PC-9 (cell line): ENCODE measurements around the gene NEK7.

Experiments
- EZH2 ChIP-seq: fragments of 200-600 bp; sonication (generic); IDR thresholded peaks from 2 replicates; pipeline ENCODE4 v1.8.0; 2017; ENCODE audit warnings: antibody characterized with exemption, low read depth
- TF ChIP-seq, protein P1 (sequence below): fragments of 200-600 bp; sonication (generic); conservative IDR thresholded peaks from 2 replicates; pipeline ENCODE4 v1.6.1; 2017; ENCODE audit warnings: mixed run types, antibody characterized with exemption, mild to moderate bottlenecking, moderate library complexity

DNA sequence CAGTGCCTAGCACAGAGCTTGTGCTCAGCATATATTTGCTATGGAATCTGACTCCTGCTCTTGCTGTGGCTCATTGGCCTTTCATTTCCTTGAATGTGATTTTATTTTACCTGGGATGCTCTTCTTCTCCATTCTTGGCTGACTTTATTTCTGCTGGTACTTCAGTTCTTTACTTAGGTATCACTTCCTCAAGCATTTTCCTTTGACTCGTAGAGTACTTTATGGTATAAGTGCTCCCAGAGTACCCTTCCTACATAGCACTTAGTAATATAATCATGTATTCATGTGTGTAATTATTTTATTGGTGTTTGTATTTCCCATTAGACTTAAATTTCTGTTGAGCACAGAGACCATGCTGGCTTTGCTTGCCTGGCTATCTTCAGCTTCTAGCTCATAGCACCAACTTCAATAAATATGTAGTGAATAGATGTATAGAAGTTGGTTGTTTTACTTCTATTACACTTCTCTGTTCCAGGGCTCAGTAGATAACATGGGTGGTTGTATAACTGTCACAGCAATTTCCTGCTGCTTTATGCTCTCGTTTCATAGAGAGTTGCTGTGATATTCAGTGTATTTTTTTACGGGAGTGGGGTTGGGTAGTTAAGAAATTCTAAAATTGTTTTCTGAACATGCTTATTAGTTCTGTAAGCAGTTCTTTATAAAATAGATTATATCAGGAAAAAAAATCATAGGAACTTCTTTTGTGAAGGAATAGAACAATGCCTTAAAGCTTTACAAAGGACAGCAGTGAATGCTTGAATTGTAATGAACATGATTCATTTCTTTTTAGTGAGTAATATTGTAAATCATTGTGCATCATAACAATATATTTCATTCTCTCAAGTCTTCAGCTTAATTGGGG is 112.2 kb downstream of the NEK7 start:
- TF ChIP-seq, protein P1, sequence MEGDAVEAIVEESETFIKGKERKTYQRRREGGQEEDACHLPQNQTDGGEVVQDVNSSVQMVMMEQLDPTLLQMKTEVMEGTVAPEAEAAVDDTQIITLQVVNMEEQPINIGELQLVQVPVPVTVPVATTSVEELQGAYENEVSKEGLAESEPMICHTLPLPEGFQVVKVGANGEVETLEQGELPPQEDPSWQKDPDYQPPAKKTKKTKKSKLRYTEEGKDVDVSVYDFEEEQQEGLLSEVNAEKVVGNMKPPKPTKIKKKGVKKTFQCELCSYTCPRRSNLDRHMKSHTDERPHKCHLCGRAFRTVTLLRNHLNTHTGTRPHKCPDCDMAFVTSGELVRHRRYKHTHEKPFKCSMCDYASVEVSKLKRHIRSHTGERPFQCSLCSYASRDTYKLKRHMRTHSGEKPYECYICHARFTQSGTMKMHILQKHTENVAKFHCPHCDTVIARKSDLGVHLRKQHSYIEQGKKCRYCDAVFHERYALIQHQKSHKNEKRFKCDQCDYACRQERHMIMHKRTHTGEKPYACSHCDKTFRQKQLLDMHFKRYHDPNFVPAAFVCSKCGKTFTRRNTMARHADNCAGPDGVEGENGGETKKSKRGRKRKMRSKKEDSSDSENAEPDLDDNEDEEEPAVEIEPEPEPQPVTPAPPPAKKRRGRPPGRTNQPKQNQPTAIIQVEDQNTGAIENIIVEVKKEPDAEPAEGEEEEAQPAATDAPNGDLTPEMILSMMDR: no peak
- no peak for TF ChIP-seq EZH2
